DMS79 treated with DMSO at 0.1 percent for 48 hours (cell line): ENCODE results near the gene ZNF407.

Experiments
- DNase-seq: peaks from one replicate; lab custom pipeline; 2025; lab: John Stamatoyannopoulos, UW

ZNF407 gene

GRCh38 chr18:74626049-74626874 lies 28.6 kb downstream of the ZNF407 start:
- no peak for DNase-seq

- no peak for DNase-seq
These were observed 33.1 kb downstream of the ZNF407 start for GRCh38 chr18:74630804-74631203.

- no peak for DNase-seq
These were observed 33.5 kb downstream of the ZNF407 start for GRCh38 chr18:74631212-74631611.

DNA sequence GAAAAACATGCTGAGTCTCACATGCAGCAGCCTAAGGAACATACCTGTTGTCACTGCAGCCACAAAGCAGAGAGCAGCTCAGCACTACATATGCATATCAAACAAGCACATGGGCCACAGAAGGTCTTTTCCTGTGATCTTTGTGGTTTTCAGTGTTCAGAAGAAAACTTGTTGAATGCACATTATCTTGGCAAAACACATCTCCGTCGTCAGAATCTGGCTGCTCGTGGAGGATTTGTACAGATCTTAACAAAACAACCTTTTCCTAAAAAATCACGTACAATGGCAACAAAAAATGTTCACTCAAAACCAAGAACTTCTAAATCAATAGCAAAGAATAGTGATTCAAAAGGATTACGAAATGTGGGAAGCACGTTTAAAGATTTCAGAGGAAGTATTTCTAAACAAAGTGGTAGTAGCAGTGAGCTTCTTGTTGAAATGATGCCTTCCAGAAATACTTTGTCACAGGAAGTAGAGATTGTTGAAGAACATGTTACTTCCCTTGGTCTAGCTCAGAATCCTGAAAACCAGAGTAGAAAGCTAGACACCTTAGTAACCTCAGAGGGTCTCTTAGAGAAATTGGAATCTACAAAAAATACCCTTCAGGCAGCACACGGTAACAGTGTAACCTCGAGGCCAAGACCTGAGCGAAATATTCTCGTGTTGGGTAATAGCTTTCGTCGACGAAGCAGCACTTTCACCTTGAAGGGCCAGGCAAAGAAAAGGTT lies 34.1 kb downstream of the ZNF407 start:
- DNase-seq: no peak

- DNase-seq: no peak
These were observed 34.6 kb downstream of the ZNF407 start for GRCh38 chr18:74632351-74632679.

DNA sequence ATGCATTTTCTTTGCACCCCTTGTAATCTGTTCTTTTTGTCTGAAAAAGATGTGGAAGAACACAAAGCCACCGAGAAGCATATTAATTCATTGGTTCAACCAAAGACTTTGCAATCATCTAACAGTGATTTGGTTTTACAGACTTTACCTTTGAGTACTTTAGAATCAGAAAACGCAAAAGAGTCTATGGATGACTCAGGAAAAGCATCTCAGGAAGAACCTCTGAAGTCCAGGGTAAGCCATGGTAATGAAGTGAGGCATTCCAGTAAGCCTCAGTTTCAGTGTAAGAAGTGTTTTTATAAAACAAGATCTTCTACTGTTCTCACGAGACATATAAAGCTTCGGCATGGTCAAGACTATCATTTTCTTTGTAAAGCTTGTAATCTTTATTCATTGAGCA lies 35.2 kb downstream of the ZNF407 start:
- DNase-seq: no peak

DNA sequence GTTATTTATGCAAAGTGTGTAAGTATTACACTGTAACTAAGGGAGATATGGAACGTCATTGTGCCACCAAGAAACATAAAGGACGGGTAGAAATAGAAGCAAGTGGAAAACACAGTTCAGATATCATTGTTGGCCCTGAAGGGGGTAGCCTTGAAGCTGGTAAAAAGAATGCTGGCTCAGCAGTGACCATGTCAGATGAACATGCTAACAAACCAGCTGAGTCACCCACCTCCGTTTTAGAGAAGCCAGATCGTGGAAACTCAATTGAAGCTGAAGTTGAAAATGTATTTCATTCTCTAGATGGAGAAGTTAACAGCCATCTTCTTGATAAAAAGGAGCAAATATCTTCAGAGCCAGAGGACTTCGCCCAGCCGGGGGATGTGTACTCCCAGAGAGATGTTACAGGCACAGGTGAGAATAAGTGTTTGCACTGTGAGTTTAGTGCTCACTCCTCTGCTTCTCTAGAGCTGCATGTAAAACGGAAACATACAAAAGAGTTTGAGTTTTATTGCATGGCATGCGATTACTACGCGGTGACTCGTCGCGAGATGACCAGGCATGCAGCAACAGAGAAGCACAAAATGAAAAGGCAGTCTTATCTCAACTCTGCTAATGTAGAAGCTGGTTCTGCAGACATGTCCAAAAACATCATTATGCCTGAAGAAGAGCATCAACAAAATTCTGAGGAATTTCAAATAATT lies 36.1 kb downstream of the ZNF407 start:
- DNase-seq: no peak

DNA sequence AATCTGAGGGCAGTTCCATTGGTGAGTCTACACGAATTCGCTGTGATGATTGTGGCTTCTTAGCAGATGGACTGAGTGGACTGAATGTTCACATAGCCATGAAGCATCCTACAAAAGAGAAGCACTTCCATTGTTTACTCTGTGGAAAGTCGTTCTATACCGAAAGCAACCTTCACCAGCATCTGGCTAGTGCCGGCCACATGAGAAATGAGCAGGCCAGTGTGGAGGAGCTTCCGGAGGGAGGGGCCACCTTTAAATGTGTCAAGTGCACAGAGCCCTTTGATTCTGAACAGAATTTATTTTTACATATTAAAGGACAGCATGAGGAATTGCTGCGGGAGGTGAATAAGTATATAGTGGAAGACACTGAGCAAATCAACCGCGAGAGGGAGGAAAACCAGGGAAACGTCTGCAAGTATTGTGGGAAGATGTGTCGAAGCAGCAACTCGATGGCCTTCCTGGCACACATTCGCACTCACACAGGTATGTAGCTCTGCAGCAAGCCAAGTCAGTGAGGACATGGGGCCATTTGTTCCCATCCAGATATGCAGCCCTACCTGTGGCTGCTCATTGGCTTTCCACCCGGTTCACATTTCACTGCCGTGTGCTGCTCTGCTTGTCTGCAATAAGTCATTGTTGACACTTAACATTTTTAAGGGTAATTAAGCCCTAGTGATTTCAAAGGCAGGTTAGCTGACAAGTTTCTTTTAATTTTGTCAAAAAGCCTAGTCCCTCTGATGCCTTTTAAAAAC lies 37.7 kb downstream of the ZNF407 start:
- DNase-seq: no peak

DNA sequence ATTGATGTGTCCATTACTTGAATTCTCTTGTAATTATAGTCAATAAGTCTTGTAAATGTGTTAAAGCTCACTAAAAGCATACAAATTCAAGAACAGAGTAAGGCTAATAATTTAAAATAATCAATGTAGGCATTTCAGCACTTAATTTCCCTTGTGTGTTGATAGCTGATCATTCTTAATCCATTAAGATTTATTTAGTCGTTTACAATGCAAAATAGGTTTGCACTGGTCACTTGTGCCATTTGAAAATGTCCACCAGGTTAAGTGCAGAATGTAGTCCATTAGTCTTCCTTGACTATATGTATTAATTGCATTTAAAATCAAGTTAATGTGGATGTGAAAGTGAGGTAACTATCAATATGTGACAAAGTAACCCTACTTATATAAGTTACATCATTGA lies 39.4 kb downstream of the ZNF407 start:
- DNase-seq: no peak

DNA sequence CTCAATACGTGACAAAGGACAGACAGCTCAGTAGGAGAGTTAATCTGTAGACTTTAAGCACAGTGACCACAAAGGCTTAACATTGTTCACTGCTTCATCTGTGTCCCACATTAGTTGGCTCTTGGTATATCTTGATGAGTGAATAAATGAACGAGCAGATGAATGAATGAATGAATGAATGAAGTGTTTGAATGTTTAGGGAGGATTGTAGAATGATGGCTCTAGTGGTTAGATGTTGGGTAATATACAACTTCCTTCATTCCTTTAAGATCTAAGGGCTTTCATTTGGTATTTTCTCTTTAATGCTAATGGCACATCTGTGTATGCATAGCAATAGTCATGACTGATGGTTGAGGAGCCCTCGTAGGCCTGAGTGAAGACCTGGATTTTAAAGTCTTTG lies 40.5 kb downstream of the ZNF407 start:
- DNase-seq: no peak

- no peak for DNase-seq
These were observed 47.0 kb downstream of the ZNF407 start for GRCh38 chr18:74644713-74645112.

DNA sequence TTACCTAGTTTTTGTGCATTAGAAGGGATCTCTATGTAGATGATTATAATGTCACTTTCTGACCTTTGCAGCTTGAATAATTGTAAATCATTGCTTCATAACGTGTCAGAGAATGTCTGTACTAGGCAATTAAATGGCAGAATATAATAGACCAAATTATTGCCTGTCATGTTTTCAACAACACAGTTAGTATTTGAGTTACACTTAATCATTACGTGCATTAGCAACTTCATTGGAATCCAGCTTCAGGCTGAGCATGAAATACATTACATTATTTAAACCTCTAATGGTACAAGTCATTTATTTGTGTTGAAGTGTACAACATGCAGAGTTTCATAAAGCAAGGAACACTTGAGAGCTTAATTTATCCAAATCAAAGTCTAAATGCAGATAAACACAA lies 48.0 kb downstream of the ZNF407 start:
- no peak for DNase-seq

- no peak for DNase-seq
These were observed 53.9 kb downstream of the ZNF407 start for GRCh38 chr18:74651327-74652128.

DNA sequence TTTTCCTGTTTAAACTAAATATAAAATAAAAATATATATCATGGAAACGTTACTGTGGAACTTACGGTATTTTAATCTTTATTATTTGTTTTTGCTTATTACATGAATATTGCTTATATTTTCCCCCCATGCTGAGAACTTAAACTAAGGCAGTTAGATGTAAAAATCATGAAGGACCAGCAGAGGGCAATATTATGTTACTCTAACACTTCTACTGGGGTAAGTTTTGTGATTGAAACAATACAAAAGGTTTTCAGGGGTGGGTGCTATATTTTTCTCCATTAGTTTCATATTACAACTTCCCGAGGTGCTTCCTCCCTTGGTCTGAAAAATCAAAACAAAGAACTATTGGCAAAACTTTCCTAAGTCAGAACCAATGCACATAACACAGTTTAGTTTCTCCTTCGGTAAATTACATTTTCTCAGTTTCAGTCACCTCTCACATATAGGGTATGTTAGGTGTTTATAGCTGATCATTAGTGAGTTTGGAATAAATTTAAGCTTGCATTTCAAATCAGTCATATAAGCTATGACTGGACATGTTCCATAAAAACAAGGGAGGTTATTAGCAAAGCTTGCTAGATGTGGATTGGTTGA lies 54.8 kb downstream of the ZNF407 start:
- DNase-seq: peak; percentile 22

DNA sequence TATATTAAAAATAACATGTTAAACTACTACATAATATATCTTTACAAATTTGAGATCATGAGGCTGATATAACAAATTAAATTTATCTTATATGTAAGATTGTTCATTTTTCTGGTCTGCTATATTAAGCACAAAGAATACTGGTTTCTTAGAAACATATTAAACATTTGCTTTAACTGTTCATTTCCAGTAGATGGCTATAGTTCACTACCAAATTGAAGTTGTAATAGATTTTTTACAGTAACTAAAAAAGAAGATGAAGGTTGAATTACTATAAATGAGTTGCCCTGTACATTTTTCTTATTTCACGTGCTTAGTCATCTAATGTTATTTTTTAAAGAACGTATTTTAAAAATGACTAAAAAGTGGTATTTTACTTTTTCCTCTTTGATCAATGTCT lies 57.0 kb downstream of the ZNF407 start:
- peak; percentile 40 for DNase-seq

GRCh38 chr18:74661008-74661407 lies 63.3 kb downstream of the ZNF407 start:
- DNase-seq: no peak

DNA sequence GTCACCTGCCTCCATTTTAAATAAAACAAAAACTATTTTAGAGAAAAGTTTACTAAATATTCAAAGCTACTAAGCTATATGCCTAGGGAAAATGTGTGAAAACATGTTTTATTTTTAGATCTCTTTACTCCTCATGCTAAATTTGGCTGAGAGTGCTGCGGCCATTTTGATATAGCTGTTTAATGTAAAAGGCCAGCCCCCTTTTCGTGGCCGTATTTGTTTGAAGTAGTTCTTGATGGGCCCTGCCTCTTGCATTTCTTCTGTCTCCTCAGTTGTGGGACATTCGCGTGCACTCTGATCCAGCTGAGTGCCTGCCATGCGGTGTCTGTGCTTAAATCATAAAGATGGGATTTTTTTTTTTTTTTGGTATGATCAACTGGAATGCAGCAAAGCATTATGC lies 64.0 kb downstream of the ZNF407 start:
- no peak for DNase-seq

- no peak for DNase-seq
These were observed 65.0 kb downstream of the ZNF407 start for GRCh38 chr18:74662622-74663021.

- DNase-seq: no peak
These were observed 67.7 kb downstream of the ZNF407 start for GRCh38 chr18:74665346-74665745.

- no peak for DNase-seq
These were observed 68.2 kb downstream of the ZNF407 start for GRCh38 chr18:74665905-74666304.
